Measurements from ENCODE around the gene BANK1. TPM values are rescaled to one million over a fixed set of nuclear protein-coding genes. Genes with fewer than 3 reads are reported as not detected.

Gene BANK1
- total and polyA plus RNA-seq, 10 of the 15 experiments (the other 5 are each of a cell fraction or from before 2014, with no cell fraction given), result 0.13 to 2.1 (median 0.42) TPM

- 0% methylated on average over 2 of the region's 2 CpGs for WGBS (ENCODE audit: insufficient coverage, insufficient replicate concordance, low lambda C conversion rate, missing lambda C conversion rate)
- ATAC-seq, result peak; percentile 35
- ChIA-PET SMC1A (ENCODE audit: uncharacterized antibody, unreplicated experiment) (interaction anchor here (1.1 to 1.8 kb wide), 4 partner anchors 8 to 200 kb away, joined by 3 to 7 read pairs (median 4); no protein-coding TSS in a partner anchor), RAD21 (ENCODE audit: unreplicated experiment) (interaction anchor here (1.0 to 1.4 kb wide), 4 partner anchors 14 to 638 kb away, joined by 3 to 4 read pairs (median 3); no protein-coding TSS in a partner anchor), CTCF (no interaction called here), POLR2A (no interaction called here)
- no peak for DNase-seq (ENCODE audit: low read depth, low spot score)
- Histone ChIP-seq H4K20me1 (ENCODE audit: control insufficient read depth, insufficient read depth) (no peaks in the 10 kb centered on the region), H3K79me2 (ENCODE audit: control insufficient read depth, insufficient read depth, low read length) (no peaks in the 10 kb centered on the region), H3K4me3 (no peak overlapping the region), H3K27ac (ENCODE audit: control insufficient read depth, insufficient read depth) (no peak overlapping the region), H2AFZ (ENCODE audit: control insufficient read depth, low read depth, low read length) (peak overlapping the region; percentile 50), H3K9ac (ENCODE audit: control insufficient read depth, insufficient read depth, low read length) (no peak overlapping the region), H3K27me3 (replicated peaks in 1 of 2; ENCODE audit: control insufficient read depth in 2 of 2, insufficient read depth in 2 of 2, low read length in 1 of 2) (no peaks in the 10 kb centered on the region; a peak in 1 of 4 replicates), H3K36me3 (ENCODE audit: control insufficient read depth in 2 of 2, insufficient read depth in 2 of 2, low read length in 1 of 2) (no peaks in the 10 kb centered on the region), H3K4me1 (ENCODE audit: control insufficient read depth, insufficient read depth, low read length) (peaks cover 6% of the 10 kb centered on the region), H3K9me3 (replicated peaks; ENCODE audit: control insufficient read depth, insufficient read depth, low read length) (no peaks in the 10 kb centered on the region), H3K4me2 (ENCODE audit: control insufficient read depth, insufficient read depth) (peak overlapping the region; percentile 71)
- no peak for FAIRE-seq
- no peak for TF ChIP-seq ZNF622 (IDR thresholded peaks at IDR 0.05)
- TF ChIP-seq, protein P1, sequence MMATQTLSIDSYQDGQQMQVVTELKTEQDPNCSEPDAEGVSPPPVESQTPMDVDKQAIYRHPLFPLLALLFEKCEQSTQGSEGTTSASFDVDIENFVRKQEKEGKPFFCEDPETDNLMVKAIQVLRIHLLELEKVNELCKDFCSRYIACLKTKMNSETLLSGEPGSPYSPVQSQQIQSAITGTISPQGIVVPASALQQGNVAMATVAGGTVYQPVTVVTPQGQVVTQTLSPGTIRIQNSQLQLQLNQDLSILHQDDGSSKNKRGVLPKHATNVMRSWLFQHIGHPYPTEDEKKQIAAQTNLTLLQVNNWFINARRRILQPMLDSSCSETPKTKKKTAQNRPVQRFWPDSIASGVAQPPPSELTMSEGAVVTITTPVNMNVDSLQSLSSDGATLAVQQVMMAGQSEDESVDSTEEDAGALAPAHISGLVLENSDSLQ (IDR thresholded peaks at IDR 0.05), result peak; percentile 19; the same call in 1 of the 2 replicates
- TF ChIP-seq CEBPB (IDR thresholded peaks at IDR 0.05; ENCODE audit: borderline replicate concordance in 1 of 2, low read depth in 2 of 2, low read length in 2 of 2), result no peak
- no peak for TF ChIP-seq KDM1A (IDR thresholded peaks at IDR 0.05; ENCODE audit: borderline replicate concordance)
- 0 out of 2 replicates have a peak, but pooled peaks have one; percentile 31 for TF ChIP-seq IKZF1 (conservative IDR thresholded peaks at IDR 0.05)
- TF ChIP-seq IKZF2 (IDR thresholded peaks at IDR 0.05), result 0 out of 4 replicates have a peak, but pooled peaks of 1 of the 2 experiments have one; percentile 32
- TF ChIP-seq, protein P2, sequence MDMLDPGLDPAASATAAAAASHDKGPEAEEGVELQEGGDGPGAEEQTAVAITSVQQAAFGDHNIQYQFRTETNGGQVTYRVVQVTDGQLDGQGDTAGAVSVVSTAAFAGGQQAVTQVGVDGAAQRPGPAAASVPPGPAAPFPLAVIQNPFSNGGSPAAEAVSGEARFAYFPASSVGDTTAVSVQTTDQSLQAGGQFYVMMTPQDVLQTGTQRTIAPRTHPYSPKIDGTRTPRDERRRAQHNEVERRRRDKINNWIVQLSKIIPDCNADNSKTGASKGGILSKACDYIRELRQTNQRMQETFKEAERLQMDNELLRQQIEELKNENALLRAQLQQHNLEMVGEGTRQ (IDR thresholded peaks at IDR 0.05; ENCODE audit: borderline replicate concordance, low read depth, low read length), result no peak
- no peak for TF ChIP-seq SREBF2 (IDR thresholded peaks at IDR 0.05; ENCODE audit: low read length)
- in situ Hi-C loops (cut with MboI) (no loop called here), intact Hi-C loops (cut with micrococcal nuclease; ENCODE audit: unreplicated experiment) (loop anchor here (2.0 to 10.0 kb wide), 2 partner anchors 17 to 393 kb away; partner anchors contain the start of gene BANK1)
- BruUV-seq (replicated peaks), result no TSS peak
These were observed 16.8 kb downstream of the BANK1 start for GRCh38 chr4:101807351-101807750.

Measured in GM12878 (cell line).